ENCODE data around the gene CCBE1. TPM values are rescaled to one million over a fixed set of nuclear protein-coding genes. Genes with fewer than 3 reads are reported as not detected.

The CCBE1 gene
- total and polyA plus RNA-seq, 12 donors, result 0.24 to 10.3 (median 1.3) TPM

DNA sequence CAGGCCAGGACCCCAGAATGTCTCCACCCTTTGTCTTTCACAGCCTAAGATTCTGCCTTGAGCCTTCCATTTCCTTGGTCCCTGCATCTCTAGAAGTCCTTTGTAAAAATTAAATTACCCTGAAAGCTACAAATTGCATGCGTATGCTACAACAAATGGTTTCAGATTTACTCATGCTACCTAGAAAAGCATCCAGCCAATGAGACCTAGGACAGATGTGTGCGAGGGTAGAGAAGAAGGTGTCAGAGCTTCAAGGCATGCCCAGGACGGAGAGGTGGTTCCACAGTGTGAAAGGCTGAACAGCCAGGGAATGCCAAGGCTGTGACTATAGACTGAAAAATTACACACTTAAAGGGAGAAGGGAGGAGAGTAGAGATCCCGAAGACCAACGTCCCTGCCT, 40.2 kb downstream of the CCBE1 start:
- H3K4me1 ChIP-seq, result peaks cover 0 to 5% (median 0%) of the 10 kb centered on the region in 9 donors
- peaks cover 0 to 10% (median 0%) of the 10 kb centered on the region in 7 donors for H3K27me3 ChIP-seq
- ATAC-seq (no peak), DNase-seq (no peak)
- intact Hi-C loops (cut with DNase I), result no loop called here
- no peak overlapping the region for H3K4me3 ChIP-seq
- TF ChIP-seq, protein P1, sequence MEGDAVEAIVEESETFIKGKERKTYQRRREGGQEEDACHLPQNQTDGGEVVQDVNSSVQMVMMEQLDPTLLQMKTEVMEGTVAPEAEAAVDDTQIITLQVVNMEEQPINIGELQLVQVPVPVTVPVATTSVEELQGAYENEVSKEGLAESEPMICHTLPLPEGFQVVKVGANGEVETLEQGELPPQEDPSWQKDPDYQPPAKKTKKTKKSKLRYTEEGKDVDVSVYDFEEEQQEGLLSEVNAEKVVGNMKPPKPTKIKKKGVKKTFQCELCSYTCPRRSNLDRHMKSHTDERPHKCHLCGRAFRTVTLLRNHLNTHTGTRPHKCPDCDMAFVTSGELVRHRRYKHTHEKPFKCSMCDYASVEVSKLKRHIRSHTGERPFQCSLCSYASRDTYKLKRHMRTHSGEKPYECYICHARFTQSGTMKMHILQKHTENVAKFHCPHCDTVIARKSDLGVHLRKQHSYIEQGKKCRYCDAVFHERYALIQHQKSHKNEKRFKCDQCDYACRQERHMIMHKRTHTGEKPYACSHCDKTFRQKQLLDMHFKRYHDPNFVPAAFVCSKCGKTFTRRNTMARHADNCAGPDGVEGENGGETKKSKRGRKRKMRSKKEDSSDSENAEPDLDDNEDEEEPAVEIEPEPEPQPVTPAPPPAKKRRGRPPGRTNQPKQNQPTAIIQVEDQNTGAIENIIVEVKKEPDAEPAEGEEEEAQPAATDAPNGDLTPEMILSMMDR (IDR thresholded peaks at IDR 0.05), result no peak
- H3K27ac ChIP-seq, result no peak overlapping the region
- H3K9me3 ChIP-seq, result no peaks in the 10 kb centered on the region
- H3K36me3 ChIP-seq, result no peaks in the 10 kb centered on the region
- 94 to 96% methylated on average over 5 of the region's 5 CpGs for WGBS, 2 donors

DNA sequence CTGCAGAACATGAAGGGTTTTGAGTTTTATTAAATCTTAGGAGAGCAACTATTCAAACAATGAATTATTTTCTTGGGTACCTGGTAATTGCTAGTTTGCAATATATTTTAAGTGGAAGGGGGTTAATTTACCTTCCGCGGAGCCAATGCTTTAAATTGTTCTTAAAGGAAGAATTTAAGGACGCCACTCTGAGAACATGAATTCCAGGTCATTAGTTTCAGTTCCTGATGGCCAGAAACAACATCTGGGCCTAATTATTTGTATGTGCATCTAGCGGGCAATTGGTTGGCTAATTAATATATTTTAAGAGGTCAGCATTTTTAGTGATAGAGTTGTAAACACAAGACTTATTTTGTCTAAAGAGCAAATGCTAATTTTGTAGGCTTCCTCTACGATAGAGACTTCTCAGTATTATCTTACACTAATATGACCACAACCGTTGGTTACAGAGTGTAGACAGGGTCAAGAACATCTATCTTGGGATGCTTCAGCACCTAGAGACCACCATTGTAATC, 40.8 kb downstream of the CCBE1 start:
- Histone ChIP-seq H3K9me3 (no peaks in the 10 kb centered on the region), H3K36me3 (no peaks in the 10 kb centered on the region), H3K4me3 (no peak overlapping the region), H3K27me3 (peaks cover 0 to 5% (median 0%) of the 10 kb centered on the region in 7 donors), H3K4me1 (peaks cover 0 to 5% (median 0%) of the 10 kb centered on the region in 9 donors), H3K27ac (no peak overlapping the region)
- WGBS, 2 donors, result 82 to 89% methylated on average over 6 of the region's 6 CpGs
- TF ChIP-seq, protein P1 (IDR thresholded peaks at IDR 0.05), result no peak
- ATAC-seq (no peak), DNase-seq (no peak)
- intact Hi-C loops (cut with DNase I), result no loop called here

DNA sequence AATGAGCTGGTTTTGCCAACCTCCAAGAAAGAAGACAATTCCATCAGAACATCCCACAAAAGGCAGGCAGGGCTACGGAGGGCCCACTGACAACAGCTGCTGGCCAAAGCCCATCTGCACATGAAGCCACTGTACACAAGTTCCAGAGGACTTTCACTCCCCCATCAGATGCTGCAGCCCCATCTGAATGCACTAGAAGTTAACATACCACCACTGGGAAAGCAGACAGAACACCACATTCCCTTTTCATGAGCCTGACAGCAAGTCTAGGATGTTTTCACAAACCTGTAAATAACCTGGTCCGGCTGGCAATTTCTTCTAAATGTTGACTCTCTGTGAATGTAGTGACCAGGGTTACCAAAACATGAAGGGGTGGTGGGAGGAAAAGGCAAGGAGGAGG, 41.5 kb downstream of the CCBE1 start:
- DNase-seq (no peak), ATAC-seq (no peak)
- Histone ChIP-seq H3K36me3 (no peaks in the 10 kb centered on the region), H3K9me3 (no peaks in the 10 kb centered on the region), H3K4me3 (no peak overlapping the region), H3K4me1 (peaks cover 0 to 5% (median 0%) of the 10 kb centered on the region in 9 donors), H3K27me3 (peaks cover 0 to 5% (median 0%) of the 10 kb centered on the region in 7 donors), H3K27ac (no peak overlapping the region)
- WGBS, 2 donors, result 86 to 94% methylated on average over 2 of the region's 2 CpGs
- TF ChIP-seq, protein P1 (IDR thresholded peaks at IDR 0.05), result no peak
- intact Hi-C loops (cut with DNase I), result no loop called here

DNA sequence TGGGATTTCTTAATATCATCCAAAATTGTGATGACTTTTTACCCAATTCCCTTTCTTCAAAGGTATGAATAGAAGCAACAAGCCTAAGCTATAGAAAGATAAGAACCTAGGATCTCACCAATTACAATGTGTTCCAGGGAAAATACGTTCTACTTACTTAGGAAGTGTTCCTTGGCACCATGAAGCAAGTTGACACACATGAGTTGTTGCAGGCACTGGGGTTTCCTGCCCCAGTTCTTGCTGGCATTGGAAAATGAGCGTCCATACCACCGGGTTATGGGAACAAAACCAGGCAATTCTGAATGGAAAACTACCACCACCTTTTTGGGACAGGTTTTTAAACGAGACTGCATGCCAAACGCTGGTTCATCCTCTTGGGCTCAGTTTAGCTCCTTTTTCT, 46.2 kb downstream of the CCBE1 start:
- Histone ChIP-seq H3K9me3 (no peaks in the 10 kb centered on the region), H3K4me1 (peaks cover 0 to 5% (median 0%) of the 10 kb centered on the region in 9 donors), H3K27ac (no peak overlapping the region), H3K27me3 (peaks cover 0 to 4% (median 0%) of the 10 kb centered on the region in 7 donors), H3K4me3 (no peak overlapping the region), H3K36me3 (no peaks in the 10 kb centered on the region)
- intact Hi-C loops (cut with DNase I), result no loop called here
- TF ChIP-seq, protein P1 (IDR thresholded peaks at IDR 0.05), result no peak
- ATAC-seq (no peak), DNase-seq (no peak)
- WGBS, 2 donors, result 82 to 85% methylated on average over 5 of the region's 5 CpGs
